HFF-Myc (cell line): ENCODE data around the gene OBI1.
"Not testable (repeated sequence)": the region's sequence is repeated elsewhere in the genome, so short reads cannot be mapped to it uniquely, and the experiment has no call there.

Experiments
- DNase-seq: peaks from one replicate; pipeline ENCODE4 v3.0.0-alpha.2; 2011; ENCODE audit warnings: low read depth; ENCODE audit errors: extremely low read depth
- H3K4me3 ChIP-seq: replicated peaks from 2 replicates; pipeline ENCODE4 v1.5.1; 2011; ENCODE audit warnings: low read depth, mild to moderate bottlenecking, control low read depth, low read length
- TF ChIP-seq, protein P1 (sequence below): IDR thresholded peaks from 2 replicates; pipeline ENCODE4 v1.5.1; 2012; ENCODE audit warnings: mild to moderate bottlenecking, low read depth, low read length, control low read depth; ENCODE audit errors: missing control alignments

OBI1 gene

DNA sequence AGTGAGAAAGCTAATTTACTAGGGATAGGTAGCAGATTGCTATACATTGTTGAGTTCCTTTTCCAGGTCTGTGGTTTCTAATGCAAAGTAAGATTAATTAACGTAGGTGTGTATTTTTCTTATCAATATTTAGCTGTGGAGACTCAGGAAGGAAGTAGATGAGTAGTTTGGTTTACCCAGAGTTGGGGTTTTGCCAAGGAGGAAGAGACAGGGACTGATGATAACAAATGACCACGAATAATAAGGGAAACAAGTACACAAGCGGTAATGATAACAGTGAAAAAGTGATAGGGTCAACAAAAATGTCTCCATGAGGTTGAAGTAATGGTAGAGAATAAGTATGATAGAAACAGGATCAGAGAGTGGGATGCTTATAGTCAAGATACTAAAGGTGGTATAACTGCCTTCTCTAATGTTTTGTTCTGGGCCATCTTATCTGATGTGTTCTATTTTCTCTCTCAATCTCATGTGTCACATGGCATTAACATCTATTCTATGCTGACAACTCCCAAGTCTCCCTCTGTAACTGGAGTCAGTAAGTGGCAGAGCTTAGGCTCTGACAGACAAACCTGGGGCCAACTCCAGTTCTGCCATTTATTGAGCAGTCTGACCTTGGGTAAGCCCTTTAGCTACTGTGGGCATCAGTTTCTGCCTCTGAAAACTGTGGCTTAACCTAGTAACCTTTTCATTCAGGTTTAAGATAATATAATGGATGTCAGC lies 8.8 kb downstream of the OBI1 start:
- TF ChIP-seq, protein P1, sequence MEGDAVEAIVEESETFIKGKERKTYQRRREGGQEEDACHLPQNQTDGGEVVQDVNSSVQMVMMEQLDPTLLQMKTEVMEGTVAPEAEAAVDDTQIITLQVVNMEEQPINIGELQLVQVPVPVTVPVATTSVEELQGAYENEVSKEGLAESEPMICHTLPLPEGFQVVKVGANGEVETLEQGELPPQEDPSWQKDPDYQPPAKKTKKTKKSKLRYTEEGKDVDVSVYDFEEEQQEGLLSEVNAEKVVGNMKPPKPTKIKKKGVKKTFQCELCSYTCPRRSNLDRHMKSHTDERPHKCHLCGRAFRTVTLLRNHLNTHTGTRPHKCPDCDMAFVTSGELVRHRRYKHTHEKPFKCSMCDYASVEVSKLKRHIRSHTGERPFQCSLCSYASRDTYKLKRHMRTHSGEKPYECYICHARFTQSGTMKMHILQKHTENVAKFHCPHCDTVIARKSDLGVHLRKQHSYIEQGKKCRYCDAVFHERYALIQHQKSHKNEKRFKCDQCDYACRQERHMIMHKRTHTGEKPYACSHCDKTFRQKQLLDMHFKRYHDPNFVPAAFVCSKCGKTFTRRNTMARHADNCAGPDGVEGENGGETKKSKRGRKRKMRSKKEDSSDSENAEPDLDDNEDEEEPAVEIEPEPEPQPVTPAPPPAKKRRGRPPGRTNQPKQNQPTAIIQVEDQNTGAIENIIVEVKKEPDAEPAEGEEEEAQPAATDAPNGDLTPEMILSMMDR = no peak
- no peak overlapping the region for H3K4me3 ChIP-seq
- no peak for DNase-seq

DNA sequence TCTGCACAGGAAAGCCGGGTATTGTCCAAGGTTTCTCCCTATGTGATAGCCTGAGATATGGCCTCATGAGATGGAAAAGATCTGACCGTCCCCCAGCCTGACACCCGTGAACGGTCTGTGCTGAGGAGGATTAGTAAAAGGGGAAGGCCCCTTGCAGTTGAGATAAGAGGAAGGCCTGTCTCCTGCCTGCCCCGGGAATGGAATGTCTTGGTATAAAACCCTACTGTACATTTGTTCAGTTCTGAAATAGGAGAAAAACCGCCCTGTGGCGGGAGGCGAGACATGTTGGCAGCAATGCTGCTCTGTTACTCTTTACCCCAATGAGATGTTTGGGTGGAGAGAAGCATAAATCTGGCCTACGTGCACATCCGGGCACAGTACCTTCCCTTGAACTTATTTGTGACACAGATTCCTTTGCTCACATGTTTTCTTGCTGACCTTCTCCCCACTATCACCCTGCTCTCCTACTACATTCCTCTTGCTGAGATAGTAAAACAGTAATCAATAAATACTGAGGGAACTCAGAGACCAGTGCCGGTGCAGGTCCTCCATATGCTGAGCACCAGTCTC lies 11.8 kb downstream of the OBI1 start:
- H3K4me3 ChIP-seq, DNase-seq: not testable (repeated sequence)

DNA sequence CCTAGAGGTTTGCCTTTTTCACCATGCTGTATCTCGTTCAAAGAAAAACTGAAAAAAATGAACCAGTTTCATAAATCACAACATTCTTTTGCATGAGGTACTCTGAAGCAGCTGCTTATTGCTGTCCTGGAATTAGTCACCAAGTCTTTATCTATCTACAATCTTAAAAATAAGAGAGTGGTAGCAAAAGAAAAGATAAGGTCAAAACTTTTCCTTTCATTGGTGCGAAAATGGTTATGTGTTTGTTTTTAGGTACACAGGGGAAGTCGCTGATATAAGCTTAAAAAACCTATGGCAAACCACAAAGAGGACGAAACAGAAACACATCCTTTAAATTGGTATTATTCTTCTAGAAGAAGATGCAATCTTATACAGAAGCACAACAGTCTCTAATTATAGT lies 20.7 kb downstream of the OBI1 start:
- DNase-seq = no peak
- H3K4me3 ChIP-seq = no peak overlapping the region
- TF ChIP-seq, protein P1 = no peak

DNA sequence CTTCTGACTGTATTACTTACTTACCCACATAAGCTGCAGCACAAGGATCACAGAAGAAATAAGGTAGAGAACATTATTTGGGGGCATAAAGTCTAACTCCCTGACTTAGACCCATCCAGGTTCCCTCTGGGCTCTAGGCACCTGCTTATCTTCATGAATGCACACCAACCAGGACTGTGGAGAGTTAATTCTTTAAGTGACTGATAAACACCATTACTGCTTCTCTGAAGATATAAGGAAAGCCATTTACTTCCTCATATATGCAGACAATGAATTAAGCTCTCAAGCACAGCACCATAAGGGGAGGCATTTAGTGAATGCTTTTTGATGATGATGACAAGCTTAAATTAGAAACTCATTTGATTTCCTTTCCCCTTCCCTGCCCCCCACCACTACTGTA lies 22.5 kb downstream of the OBI1 start:
- H3K4me3 ChIP-seq = no peak overlapping the region
- TF ChIP-seq, protein P1 = no peak
- DNase-seq = no peak

DNA sequence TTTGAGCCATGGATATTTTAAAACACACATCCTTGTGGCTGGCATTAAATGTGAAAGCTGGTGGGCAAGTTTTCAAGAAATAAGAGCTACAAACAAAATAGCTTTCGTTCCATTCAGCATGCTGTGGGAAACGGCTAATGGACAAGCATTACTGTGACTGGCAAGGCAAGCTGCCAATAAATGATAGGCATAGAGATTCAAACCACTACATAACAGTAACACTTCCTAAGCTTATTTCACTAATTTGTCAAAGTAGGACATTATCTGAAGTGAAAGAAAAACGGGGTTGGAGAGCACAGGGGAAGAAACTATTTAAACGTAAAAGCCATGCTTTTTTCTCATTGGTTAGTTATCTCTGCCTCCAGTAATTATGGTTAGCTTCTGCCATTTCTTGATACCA lies 26.0 kb downstream of the OBI1 start:
- TF ChIP-seq, protein P1 = no peak
- H3K4me3 ChIP-seq = no peak overlapping the region
- DNase-seq = no peak

DNA sequence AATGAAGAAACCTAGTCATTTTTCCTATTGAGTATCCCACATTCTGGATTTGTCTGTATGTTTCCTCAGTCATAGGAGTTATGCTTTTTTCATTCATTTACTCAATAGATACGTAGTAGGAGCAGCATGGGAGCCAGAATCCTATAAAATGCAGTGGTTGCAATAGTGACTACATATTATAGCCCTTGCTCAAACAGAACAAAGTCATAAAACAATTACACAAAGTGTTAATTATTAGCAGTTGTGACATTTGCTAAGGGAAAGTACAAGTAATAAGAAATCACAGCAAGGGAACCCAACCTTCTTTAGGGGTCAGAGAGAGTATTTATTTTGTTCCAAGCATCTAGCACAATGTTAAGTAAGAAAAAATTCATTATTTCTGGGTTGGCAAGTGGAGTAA lies 27.9 kb downstream of the OBI1 start:
- no peak overlapping the region for H3K4me3 ChIP-seq
- no peak for DNase-seq

DNA sequence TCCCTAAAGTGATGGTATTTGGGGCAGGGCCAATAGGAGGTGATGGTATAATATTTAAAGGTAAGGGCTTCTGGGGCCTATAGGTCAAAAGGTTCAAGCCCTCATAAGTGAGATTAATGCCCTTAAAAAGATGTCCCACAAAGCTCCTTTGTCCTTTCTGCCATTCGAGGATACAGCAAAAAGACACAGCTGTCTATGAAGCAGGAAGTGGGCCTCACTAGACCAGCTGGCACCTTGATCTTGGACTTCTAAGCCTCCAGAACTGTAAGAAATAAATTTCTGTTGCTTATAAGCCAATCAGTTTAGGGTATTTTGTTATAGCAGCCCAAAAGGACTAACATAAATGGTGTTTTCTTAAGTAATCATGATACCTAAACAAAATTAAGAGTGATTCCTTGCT lies 28.4 kb downstream of the OBI1 start:
- DNase-seq = no peak
- H3K4me3 ChIP-seq = no peak overlapping the region
- TF ChIP-seq, protein P1 = no peak

More for the DNA sequence above, 27.9 kb downstream of the OBI1 start:
- TF ChIP-seq, protein P1 = no peak
